GDM1 (cell line): ENCODE measurements around the gene SMIM5.

Experiments
- DNase-seq: peaks from one replicate; lab custom pipeline; 2025; lab: John Stamatoyannopoulos, UW

SMIM5 gene

DNA sequence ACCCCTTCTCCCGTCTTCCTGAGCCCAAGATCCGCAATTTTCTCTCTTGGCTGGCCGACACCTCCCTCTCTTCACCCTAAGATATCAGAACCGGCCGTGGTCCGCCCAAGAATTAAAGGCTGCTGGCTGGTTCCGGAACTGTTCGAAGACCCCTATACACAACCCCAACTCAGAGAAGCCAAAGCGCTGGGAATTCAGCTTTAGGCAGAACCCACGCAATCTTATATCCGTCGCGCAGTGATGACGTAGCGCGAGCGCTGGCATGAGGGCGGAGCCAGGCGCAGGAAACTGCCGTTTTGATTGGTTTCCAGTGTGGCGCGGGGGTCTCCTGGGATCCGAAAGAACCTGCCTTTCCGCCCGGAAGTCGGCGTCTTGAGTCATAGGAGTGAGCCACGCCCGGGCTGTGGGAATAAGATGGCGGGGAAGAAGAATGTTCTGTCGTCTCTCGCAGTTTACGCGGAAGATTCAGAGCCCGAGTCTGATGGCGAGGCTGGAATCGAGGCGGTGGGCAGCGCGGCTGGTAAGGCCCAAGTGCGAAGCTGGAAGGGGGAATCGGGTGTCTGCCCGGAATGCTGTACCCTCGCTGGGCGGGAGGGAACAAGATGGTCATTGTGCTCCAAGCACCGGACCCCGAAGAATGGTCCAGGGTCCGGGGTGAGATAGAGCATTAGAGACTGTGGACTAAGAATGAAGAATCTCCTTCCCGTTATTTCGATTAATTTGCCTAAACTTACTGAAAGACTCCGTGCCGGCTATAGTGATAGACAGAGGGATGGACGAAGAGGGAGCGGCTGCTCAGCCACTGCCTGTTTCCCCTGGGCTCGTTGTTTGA, 33.9 kb downstream of the SMIM5 start, which contains the start of the genes RECQL5 and SAP30BP:
TSS of gene RECQL5 (minus strand) at position 196 of the 832 bp plus-strand sequence. CDS start 597 bp downstream, outside the sequence.
TSS of gene SAP30BP (plus strand) at position 380 of the 832 bp plus-strand sequence. CDS start at position 415, 35 bp downstream.
- peak; percentile 96 for DNase-seq

GRCh38 chr17:75667825-75668224, 34.6 kb downstream of the SMIM5 start:
- no peak for DNase-seq

GRCh38 chr17:75668489-75668888, 35.3 kb downstream of the SMIM5 start:
- DNase-seq, result no peak

DNA sequence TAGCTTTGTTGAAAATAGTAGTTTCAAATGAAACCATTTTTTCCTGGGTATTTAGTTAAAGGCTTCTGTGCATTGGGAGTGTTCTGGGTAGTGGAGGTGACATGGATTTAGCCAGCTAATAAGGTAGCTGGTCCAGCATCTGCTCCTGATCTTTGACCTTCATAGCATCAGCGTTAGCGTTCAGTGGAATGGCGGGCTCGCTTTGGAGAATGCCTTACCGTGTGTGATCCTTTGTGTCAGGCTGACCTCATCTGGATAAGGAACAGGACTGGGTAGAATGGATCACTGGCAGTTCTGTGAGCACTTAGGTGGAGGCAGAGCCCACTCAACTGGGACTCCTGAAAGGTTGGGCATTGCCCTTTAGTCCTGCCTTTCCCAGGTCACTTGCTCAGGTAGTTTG, 37.6 kb downstream of the SMIM5 start:
- DNase-seq, result no peak

GRCh38 chr17:75672011-75672410, 38.8 kb downstream of the SMIM5 start:
- DNase-seq, result no peak

- DNase-seq, result no peak
These were observed 40.3 kb downstream of the SMIM5 start for GRCh38 chr17:75673487-75673886.

DNA sequence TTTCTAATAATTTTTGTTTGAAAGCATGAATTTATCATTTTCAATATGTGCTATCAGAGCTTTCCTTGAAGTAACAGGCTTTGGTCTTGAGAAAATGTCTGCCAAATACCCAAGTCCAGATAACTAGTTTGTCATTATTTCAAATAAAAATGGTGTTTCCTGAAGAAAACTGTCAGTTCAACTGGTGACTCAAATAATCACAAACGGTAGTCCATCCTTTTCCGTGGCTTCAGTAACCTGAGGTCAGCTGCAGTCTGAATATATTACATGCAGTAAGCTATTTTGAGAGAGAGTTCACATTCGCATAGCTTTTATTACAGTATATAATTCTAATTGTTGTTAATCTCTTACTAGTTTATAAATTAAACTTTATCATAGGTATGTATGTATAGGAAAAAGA, 43.2 kb downstream of the SMIM5 start:
- DNase-seq, result no peak

GRCh38 chr17:75679706-75680211, 46.5 kb downstream of the SMIM5 start:
- no peak for DNase-seq

DNA sequence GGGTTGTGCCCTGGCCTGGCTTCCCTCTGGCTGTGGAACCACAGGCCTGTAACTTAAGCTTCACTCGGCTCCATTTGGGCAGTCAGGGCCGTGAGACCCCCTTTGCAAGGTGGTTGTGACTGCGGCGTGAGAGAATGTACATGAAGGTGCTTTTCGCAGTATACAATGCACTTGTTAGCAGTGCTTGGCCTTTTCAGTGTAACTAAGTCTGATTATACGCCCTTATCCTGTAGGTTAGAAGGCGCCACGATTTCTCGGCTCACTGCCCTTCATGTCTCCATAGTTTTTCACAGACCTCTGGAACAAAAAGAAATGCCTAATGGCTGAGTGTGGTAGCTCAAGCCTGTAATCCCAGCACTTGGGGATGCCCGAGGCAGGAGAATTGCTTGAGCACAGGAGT, 47.2 kb downstream of the SMIM5 start:
- DNase-seq, result no peak

DNA sequence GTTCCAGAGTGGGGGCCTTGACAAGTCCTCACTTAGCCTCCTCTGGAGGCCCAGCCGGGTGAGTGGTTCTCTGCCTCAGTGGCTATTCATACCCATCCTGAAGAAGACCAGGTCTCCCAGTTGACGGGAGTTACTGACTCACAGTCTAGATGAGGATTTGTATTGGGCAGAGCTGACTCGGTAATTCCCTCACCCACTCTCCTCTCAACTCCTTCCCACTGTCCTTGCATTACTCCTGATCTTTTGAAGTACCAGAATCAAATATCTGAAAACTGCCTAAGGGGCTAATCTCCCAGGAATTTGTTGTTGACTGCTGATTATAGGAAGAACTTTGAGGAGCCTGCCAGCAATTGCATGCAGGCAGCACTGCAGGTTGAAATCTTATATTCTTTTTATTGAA, 48.1 kb downstream of the SMIM5 start:
- DNase-seq, result no peak

GRCh38 chr17:75683583-75683982, 50.3 kb downstream of the SMIM5 start:
- no peak for DNase-seq

DNA sequence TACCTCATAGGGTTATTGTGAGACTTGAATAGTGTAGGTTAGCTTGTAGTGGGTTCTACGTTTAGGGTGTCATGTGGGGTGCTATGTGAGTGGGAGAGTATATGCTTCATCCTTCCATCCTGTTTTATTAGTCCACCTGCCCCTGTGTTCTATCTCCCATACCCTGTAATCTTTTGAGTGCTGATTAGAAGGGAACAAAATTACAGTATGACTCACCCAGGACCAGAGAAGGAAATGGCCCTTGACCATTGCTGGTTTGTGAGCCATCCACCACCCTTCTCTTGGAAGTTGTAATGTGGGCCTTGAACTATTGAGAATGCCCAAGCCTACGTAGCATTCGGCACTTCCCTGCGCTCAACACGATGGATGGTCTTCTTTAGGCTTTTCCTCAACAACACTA, 51.0 kb downstream of the SMIM5 start:
- no peak for DNase-seq

DNA sequence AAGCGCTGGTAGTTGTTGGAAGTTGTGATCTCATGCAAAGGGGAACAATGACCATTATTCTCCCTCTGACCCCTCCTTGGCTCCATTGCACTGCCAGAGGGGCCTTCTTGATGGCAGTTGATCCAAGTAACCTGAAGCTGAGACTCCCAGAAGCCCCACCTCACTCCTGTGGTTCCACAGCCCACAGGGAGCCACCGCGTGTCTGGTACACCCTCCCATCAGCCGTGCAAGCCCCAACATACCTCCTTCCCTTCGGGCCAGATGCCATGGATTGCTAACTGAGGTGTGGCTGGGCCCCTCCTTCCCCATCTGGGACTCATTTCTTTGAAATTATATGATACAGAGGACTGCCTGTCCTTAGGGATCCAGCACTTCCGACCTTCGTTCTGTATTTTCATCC, 51.7 kb downstream of the SMIM5 start:
- DNase-seq, result no peak

DNA sequence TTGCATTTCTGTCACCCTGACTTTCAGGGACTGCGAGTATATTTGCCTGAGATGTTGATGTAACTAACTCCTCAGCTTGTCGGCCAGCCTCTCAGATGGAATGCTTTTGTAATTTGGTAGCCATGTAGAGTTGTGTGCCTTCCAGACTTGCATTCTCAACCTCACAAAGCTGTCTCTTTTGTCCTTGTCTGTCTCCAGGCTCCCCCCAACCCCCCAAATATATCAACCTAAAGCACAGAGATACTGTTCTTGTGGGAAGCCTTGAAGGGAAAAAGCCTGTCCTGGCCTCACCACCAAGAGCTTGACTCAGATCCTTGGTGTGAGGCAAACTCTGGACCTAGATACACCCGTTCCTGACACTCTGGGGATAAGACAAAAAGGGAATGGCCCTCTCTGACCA, 52.3 kb downstream of the SMIM5 start:
- DNase-seq, result no peak

DNA sequence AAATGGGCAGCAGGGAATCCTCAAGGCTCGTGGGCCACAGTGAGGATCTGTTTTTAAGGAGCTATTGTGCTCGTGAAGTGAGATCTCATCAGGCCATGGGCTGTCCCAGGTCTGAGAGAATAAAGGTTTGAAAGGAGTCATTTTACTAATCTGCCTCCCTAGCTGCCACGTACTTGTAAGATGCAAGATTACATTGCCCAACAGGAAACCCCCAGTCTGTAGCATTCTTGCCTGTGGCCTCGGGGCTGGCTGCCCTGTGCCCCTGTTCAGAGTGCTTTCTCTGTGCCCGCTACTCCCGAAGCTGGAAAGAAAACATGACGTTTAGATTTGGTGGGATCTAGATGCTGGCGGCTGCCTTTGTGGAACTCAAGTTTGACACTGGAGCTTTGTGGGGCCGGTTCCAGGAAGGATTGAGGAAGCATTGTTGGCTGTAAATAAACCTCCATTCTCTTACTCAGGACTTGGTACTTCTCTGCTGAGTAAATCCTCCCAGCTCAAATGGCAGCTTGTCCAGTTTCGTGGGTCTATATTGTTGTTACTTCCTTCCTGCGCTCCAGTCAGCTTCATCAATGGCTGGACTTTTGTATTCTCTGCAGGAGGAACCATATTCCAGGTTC, 55.1 kb downstream of the SMIM5 start:
- no peak for DNase-seq

- DNase-seq, result no peak
These were observed 56.2 kb downstream of the SMIM5 start for GRCh38 chr17:75689441-75689873.
